ENCODE results near the gene DDX41.

DNA sequence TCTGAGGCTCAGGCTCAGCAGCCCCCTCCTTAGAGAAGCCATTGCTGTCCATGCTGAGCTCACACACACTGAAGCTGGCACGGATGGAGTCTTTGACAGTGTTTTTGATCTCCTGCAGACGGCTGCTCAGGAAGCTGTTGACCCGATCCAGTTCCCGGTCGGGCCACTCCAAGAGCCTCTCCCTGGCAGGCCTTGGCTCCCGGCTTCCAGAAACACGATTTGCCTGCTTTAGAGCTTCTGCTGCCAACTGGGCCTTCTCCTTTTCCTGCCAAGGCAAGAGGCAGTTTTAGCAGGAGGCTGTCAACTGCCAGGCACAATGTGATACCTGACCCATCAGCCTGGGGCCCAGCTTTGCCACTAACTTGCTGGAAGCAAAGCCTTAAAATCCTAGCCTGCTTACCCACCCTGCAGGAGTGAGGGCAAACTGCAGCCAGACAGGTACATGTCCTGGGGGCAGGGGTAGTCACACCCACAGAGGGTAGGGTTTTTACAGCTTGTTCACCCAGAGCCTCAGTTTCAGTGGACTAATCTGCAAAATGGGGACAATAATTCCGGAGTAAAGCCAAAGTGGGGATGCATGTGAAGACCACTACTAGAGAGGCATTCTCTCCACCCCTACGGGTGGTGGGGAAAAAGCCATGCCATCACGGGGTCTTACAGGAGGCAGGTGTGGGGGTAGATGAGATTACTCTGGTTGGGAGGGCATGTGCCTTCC, 8.3 kb upstream of the DDX41 start:
- no peak for TF ChIP-seq MYBL2 (CRISPR knock-in tag; IDR thresholded peaks at IDR 0.05)
- TF ChIP-seq, protein P1, sequence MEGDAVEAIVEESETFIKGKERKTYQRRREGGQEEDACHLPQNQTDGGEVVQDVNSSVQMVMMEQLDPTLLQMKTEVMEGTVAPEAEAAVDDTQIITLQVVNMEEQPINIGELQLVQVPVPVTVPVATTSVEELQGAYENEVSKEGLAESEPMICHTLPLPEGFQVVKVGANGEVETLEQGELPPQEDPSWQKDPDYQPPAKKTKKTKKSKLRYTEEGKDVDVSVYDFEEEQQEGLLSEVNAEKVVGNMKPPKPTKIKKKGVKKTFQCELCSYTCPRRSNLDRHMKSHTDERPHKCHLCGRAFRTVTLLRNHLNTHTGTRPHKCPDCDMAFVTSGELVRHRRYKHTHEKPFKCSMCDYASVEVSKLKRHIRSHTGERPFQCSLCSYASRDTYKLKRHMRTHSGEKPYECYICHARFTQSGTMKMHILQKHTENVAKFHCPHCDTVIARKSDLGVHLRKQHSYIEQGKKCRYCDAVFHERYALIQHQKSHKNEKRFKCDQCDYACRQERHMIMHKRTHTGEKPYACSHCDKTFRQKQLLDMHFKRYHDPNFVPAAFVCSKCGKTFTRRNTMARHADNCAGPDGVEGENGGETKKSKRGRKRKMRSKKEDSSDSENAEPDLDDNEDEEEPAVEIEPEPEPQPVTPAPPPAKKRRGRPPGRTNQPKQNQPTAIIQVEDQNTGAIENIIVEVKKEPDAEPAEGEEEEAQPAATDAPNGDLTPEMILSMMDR (IDR thresholded peaks at IDR 0.05): 0 out of 2 replicates have a peak, but pooled peaks have one; percentile 7
- TF ChIP-seq, protein P2, sequence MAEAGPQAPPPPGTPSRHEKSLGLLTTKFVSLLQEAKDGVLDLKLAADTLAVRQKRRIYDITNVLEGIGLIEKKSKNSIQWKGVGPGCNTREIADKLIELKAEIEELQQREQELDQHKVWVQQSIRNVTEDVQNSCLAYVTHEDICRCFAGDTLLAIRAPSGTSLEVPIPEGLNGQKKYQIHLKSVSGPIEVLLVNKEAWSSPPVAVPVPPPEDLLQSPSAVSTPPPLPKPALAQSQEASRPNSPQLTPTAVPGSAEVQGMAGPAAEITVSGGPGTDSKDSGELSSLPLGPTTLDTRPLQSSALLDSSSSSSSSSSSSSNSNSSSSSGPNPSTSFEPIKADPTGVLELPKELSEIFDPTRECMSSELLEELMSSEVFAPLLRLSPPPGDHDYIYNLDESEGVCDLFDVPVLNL (CRISPR knock-in tag; IDR thresholded peaks at IDR 0.05; ENCODE audit: borderline replicate concordance, low read depth): no peak
- TF ChIP-seq, protein P3, sequence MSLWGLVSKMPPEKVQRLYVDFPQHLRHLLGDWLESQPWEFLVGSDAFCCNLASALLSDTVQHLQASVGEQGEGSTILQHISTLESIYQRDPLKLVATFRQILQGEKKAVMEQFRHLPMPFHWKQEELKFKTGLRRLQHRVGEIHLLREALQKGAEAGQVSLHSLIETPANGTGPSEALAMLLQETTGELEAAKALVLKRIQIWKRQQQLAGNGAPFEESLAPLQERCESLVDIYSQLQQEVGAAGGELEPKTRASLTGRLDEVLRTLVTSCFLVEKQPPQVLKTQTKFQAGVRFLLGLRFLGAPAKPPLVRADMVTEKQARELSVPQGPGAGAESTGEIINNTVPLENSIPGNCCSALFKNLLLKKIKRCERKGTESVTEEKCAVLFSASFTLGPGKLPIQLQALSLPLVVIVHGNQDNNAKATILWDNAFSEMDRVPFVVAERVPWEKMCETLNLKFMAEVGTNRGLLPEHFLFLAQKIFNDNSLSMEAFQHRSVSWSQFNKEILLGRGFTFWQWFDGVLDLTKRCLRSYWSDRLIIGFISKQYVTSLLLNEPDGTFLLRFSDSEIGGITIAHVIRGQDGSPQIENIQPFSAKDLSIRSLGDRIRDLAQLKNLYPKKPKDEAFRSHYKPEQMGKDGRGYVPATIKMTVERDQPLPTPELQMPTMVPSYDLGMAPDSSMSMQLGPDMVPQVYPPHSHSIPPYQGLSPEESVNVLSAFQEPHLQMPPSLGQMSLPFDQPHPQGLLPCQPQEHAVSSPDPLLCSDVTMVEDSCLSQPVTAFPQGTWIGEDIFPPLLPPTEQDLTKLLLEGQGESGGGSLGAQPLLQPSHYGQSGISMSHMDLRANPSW (CRISPR knock-in tag; conservative IDR thresholded peaks at IDR 0.05; ENCODE audit: low read depth): no peak
- TF ChIP-seq TEAD1 (CRISPR knock-in tag; IDR thresholded peaks at IDR 0.05): no peak
- TF ChIP-seq, protein P4, sequence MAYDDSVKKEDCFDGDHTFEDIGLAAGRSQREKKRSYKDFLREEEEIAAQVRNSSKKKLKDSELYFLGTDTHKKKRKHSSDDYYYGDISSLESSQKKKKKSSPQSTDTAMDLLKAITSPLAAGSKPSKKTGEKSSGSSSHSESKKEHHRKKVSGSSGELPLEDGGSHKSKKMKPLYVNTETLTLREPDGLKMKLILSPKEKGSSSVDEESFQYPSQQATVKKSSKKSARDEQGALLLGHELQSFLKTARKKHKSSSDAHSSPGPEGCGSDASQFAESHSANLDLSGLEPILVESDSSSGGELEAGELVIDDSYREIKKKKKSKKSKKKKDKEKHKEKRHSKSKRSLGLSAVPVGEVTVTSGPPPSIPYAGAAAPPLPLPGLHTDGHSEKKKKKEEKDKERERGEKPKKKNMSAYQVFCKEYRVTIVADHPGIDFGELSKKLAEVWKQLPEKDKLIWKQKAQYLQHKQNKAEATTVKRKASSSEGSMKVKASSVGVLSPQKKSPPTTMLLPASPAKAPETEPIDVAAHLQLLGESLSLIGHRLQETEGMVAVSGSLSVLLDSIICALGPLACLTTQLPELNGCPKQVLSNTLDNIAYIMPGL (CRISPR knock-in tag; IDR thresholded peaks at IDR 0.05): no peak
- TF ChIP-seq, protein P5, sequence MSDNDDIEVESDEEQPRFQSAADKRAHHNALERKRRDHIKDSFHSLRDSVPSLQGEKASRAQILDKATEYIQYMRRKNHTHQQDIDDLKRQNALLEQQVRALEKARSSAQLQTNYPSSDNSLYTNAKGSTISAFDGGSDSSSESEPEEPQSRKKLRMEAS (CRISPR knock-in tag; IDR thresholded peaks at IDR 0.05): no peak
- TF ChIP-seq TP53 (CRISPR knock-in tag; IDR thresholded peaks at IDR 0.05): no peak

All from WTC11 (cell line).